Breast epithelium (tissue), 3 donors: Measurements from ENCODE around the gene SLC25A44.

ENCODE experiments used
- CTCF ChIP-seq, 3 donors: fragments of 450-650 bp; IDR thresholded peaks; one replicate each; pipeline ENCODE4 v1.5.1; 2016 to 2017; ENCODE audit warnings: antibody characterized with exemption in 3 of 3, mild to moderate bottlenecking in 3 of 3, moderate library complexity in 3 of 3
- POLR2A ChIP-seq: fragments of 450-650 bp; IDR thresholded peaks from one replicate; pipeline ENCODE4 v1.6.1; 2016; ENCODE audit warnings: antibody characterized with exemption, mild to moderate bottlenecking, moderate library complexity

DNA sequence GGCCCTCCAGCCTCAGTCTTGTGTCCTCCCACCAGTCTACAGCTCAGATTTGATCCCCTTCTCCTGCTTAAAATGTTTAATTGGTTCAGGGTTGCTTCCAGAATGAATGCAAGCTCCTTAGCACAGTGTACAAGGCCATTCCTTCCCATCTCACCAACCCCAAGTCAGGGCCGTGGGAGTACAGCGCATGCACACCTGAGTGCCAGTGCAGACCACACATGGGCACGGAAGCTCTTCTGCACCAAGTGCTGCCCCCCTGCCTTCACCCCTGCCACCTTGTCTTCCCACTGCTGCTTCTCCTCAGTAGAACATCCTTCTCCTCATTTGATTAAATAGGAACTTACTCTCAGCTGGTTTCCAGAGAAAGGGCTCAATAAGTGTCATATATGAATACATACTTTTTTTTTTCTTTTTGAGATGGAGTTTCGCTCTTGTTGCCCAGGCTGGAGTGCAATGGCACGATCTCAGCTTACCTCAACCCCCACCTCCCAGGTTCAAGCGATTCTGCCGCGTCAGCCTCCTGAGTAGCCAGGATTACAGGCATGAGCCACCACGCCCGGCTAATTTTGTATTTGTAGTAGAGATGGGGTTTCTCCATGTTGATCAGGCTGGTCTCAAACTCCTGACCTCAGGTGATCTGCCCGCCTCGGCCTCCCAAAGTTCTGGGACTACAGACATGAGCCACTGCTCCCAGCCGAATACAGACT, 28.2 kb downstream of the SLC25A44 start:
- TF ChIP-seq CTCF (IDR thresholded peaks at IDR 0.05), result no peak
- no peak for TF ChIP-seq POLR2A
